Neuronal stem cell (in vitro differentiated cells): ENCODE measurements around the gene BCL2L13. TPM values are rescaled to one million over a fixed set of nuclear protein-coding genes. Genes with fewer than 3 reads are reported as not detected.

Experiments
- small RNA-seq: library from polyadenylated mRNA; stranded (forward); fragments of <200 nt; extraction: miRNeasy Mini kit (QIAGEN cat#:217004); gene quantifications from one replicate; pipeline ENCODE3, GENCODE V24; 2013; ENCODE audit not compliant: insufficient read depth

The BCL2L13 gene

Small RNA genes within 50 kb of the gene (small RNA-seq; reads per million reads assigned to genes)
- not detected for gene MIR3198-1
